Glutamatergic neuron (in vitro differentiated cells): ENCODE results near the gene PCNA. TPM values are rescaled to one million over a fixed set of nuclear protein-coding genes. Genes with fewer than 3 reads are reported as not detected.
A peak's percentile ranks its signal among the peaks of the same experiment; 100 is the strongest.
"Not testable (repeated sequence)": the region's sequence is repeated elsewhere in the genome, so short reads cannot be mapped to it uniquely, and the experiment has no call there.

ENCODE experiments used
- DNase-seq: peaks from one replicate; pipeline ENCODE4 v3.0.0; 2022
- H3K27ac Mint-ChIP-seq: one replicate; pipeline ENCODE4 v1.8.0; 2020; ENCODE audit warnings: mild to moderate bottlenecking, mixed read lengths, inconsistent platforms; ENCODE audit not compliant: unreplicated experiment
- H3K27me3 Mint-ChIP-seq: one replicate; pipeline ENCODE4 v1.8.0; 2020; ENCODE audit warnings: mild to moderate bottlenecking, moderate library complexity, mixed read lengths, inconsistent platforms; ENCODE audit not compliant: unreplicated experiment
- H3K36me3 Mint-ChIP-seq: one replicate; pipeline ENCODE4 v1.8.0; 2020; ENCODE audit warnings: mild to moderate bottlenecking, mixed read lengths, inconsistent platforms; ENCODE audit not compliant: unreplicated experiment
- H3K4me1 Mint-ChIP-seq: one replicate; pipeline ENCODE4 v1.8.0; 2020; ENCODE audit warnings: mild to moderate bottlenecking, low read depth, mixed read lengths, inconsistent platforms; ENCODE audit not compliant: unreplicated experiment
- H3K4me3 Mint-ChIP-seq: one replicate; pipeline ENCODE4 v1.8.0; 2020; ENCODE audit warnings: mild to moderate bottlenecking, mixed read lengths, inconsistent platforms; ENCODE audit not compliant: unreplicated experiment
- H3K9me3 Mint-ChIP-seq: one replicate; pipeline ENCODE4 v1.8.0; 2020; ENCODE audit warnings: mild to moderate bottlenecking, moderate library complexity, mixed read lengths, inconsistent platforms; ENCODE audit not compliant: unreplicated experiment
- CTCF ChIP-seq: fragments of 200-600 bp; sonication (generic); IDR thresholded peaks from one replicate; pipeline ENCODE4 v1.5.0; 2021; ENCODE audit not compliant: partially characterized antibody, unreplicated experiment
- total RNA-seq: library from RNA; stranded (reverse); fragmentation: NEBNext Ultra II Directional; extraction: Animal tissue kit (Norgen Biotek cat#: 25700); gene quantifications from one replicate; pipeline ENCODE4 v1.2.1, GENCODE V29; 2021; ENCODE audit not compliant: unreplicated experiment

PCNA gene
- total RNA-seq, 1 donor from 2014 or later = 43.3 TPM

- Mint-ChIP-seq H3K4me1 (peaks cover 3% of the 10 kb centered on the region), H3K36me3 (peaks cover 5% of the 10 kb centered on the region), H3K27ac (no peak overlapping the region), H3K27me3 (peaks cover 2% of the 10 kb centered on the region), H3K4me3 (no peak overlapping the region), H3K9me3 (peaks cover 7% of the 10 kb centered on the region)
- peak; percentile 81 for DNase-seq
- peak; percentile 94 for TF ChIP-seq CTCF
Observed at GRCh38 chr20:5100684-5101347, 18.9 kb downstream of the PCNA start.

- H3K27me3 Mint-ChIP-seq, H3K4me1 Mint-ChIP-seq, H3K9me3 Mint-ChIP-seq, DNase-seq, H3K27ac Mint-ChIP-seq, H3K36me3 Mint-ChIP-seq, H3K4me3 Mint-ChIP-seq: not testable (repeated sequence)
Observed at GRCh38 chr20:5099909-5100308, 19.8 kb downstream of the PCNA start.

- H3K9me3 Mint-ChIP-seq, H3K4me1 Mint-ChIP-seq, H3K36me3 Mint-ChIP-seq, H3K27ac Mint-ChIP-seq, H3K4me3 Mint-ChIP-seq, DNase-seq, H3K27me3 Mint-ChIP-seq: not testable (repeated sequence)
Observed at GRCh38 chr20:5099009-5099408, 20.7 kb downstream of the PCNA start.

GRCh38 chr20:5096463-5096862 is 23.3 kb downstream of the PCNA start:
- H3K27me3 Mint-ChIP-seq = peaks cover 2% of the 10 kb centered on the region
- no peak for TF ChIP-seq CTCF
- peaks cover 5% of the 10 kb centered on the region for H3K4me1 Mint-ChIP-seq
- H3K36me3 Mint-ChIP-seq = no peaks in the 10 kb centered on the region
- H3K9me3 Mint-ChIP-seq = peaks cover 3% of the 10 kb centered on the region
- H3K27ac Mint-ChIP-seq = peak overlapping the region; percentile 74
- no peak for DNase-seq
- H3K4me3 Mint-ChIP-seq = no peak overlapping the region

- Mint-ChIP-seq H3K4me1 (peaks cover 5% of the 10 kb centered on the region), H3K27ac (peak overlapping the region; percentile 74), H3K36me3 (no peaks in the 10 kb centered on the region), H3K4me3 (no peak overlapping the region), H3K27me3 (peaks cover 2% of the 10 kb centered on the region), H3K9me3 (peaks cover 3% of the 10 kb centered on the region)
- TF ChIP-seq CTCF = no peak
- peak; percentile 30 for DNase-seq
Observed at GRCh38 chr20:5095931-5096330, 23.8 kb downstream of the PCNA start.

- no peak for DNase-seq
- no peak for TF ChIP-seq CTCF
- peak overlapping the region; percentile 26 for H3K4me3 Mint-ChIP-seq
- H3K27ac Mint-ChIP-seq = peak overlapping the region; percentile 49
- peaks cover 5% of the 10 kb centered on the region for H3K4me1 Mint-ChIP-seq
- peaks cover 3% of the 10 kb centered on the region for H3K9me3 Mint-ChIP-seq
- H3K36me3 Mint-ChIP-seq = no peaks in the 10 kb centered on the region
- peaks cover 2% of the 10 kb centered on the region for H3K27me3 Mint-ChIP-seq
Observed at GRCh38 chr20:5095454-5095853, 24.3 kb downstream of the PCNA start.
